G401 (cell line): ENCODE data around the gene GRIK3. TPM values are rescaled to one million over a fixed set of nuclear protein-coding genes. Genes with fewer than 3 reads are reported as not detected.
"Not testable (repeated sequence)": the region's sequence is repeated elsewhere in the genome, so short reads cannot be mapped to it uniquely, and the experiment has no call there.

Experiments used
- DNase-seq: peaks from one replicate; pipeline ENCODE4 v3.0.0-alpha.2; 2015; ENCODE audit warnings: low spot score
- in situ Hi-C: cut with HindIII; loops from 2 replicates; pipeline ENCODE4 v1.10.0; 2016; ENCODE audit warnings: low sequenced_read_pairs, mixed read lengths
- total RNA-seq: library from RNA; depleted of rRNA; stranded (reverse); fragments of >200 nt; shearing (Covaris generic); gene quantifications from 2 replicates; pipeline ENCODE4 v1.2.3, GENCODE V29; 2014

The GRIK3 gene
- total RNA-seq, 1 experiment from 2014 or later = not detected

- no peak for DNase-seq
- in situ Hi-C loops = no loop called here
Measured at GRCh38 chr1:36786425-36786824, 247.9 kb downstream of the GRIK3 start.

- no peak for DNase-seq
- in situ Hi-C loops = no loop called here
Measured at GRCh38 chr1:36784147-36784859, 250.0 kb downstream of the GRIK3 start.

DNA sequence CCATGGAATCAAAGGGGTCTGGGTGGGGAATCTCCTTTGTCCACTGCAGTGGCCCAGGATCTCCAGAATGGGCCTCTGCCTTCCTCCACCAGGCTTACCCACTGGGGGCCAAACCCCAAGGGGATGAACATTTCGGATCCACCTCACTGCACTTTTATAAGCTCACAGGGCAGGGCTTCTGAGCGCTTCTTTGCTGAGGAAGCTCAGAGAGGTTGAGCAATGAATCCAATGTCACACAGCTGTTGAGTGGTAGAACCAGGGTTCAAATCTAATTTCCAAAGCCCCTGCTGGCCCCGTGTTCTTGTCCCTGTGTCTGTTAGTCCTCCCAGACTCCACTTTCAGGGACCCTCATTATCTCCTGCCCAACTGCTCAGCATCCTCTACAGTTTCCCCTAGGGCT, 250.8 kb downstream of the GRIK3 start:
- in situ Hi-C loops = no loop called here
- DNase-seq = no peak

GRCh38 chr1:36782785-36783184, 251.5 kb downstream of the GRIK3 start:
- in situ Hi-C loops = no loop called here
- no peak for DNase-seq

DNA sequence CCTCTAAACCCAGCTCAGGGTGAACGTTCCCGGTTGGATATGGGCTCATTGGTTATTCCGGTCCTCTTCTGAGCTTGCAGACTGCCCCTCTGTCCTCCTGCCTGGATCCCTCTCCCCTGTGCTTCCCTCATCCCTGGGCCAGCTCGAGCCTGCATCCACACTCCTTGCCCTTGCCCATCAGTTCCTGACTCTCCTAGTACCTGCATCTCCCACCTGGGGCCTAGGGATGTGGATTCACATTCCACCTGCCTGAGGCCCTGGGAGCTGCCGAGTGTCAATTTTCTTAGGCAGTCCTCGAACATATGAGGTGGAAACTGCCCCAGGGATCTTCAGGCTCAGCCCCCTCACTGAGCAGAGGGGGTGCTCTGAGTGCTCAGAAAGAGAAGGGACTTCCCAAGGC, 252.2 kb downstream of the GRIK3 start:
- no peak for DNase-seq
- in situ Hi-C loops = no loop called here

GRCh38 chr1:36781098-36781497, 253.2 kb downstream of the GRIK3 start:
- DNase-seq = peak; percentile 69
- in situ Hi-C loops = no loop called here

- no peak for DNase-seq
- in situ Hi-C loops = loop anchor here (5.0 kb wide), 1 partner anchor 84 kb away; no protein-coding TSS in a partner anchor
Measured at GRCh38 chr1:36778740-36779139, 255.6 kb downstream of the GRIK3 start.

- in situ Hi-C loops = loop anchor here (5.0 kb wide), 1 partner anchor 85 kb away; no protein-coding TSS in a partner anchor
- no peak for DNase-seq
Measured at GRCh38 chr1:36776948-36777831, 257.1 kb downstream of the GRIK3 start.

DNA sequence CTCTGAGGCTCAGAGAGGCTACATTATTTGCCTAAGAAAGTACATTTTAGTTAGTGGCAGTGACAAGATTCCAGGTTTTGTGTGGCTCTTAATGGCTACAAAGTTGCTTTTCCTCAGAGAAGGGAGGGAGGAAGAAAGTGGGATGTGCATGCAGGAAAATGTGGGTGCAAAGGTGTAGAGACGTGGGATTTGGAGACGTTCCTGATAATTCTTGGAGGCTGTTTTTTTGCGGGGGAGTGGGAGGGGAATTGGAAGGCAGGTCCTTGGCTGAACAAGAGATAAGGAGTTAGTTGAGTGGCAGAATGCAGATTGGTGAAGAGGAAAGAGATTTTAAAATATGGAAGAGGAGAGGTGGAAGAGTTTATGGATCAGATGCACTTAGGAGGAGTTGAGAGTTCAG, 258.1 kb downstream of the GRIK3 start:
- in situ Hi-C loops = loop anchor here (5.0 kb wide), 1 partner anchor 86 kb away; no protein-coding TSS in a partner anchor
- DNase-seq = no peak

GRCh38 chr1:36775716-36776115, 258.6 kb downstream of the GRIK3 start:
- in situ Hi-C loops = loop anchor here (5.0 kb wide), 1 partner anchor 87 kb away; no protein-coding TSS in a partner anchor
- no peak for DNase-seq

- no peak for DNase-seq
- in situ Hi-C loops = no loop called here
Measured at GRCh38 chr1:36773827-36774541, 260.3 kb downstream of the GRIK3 start.

DNA sequence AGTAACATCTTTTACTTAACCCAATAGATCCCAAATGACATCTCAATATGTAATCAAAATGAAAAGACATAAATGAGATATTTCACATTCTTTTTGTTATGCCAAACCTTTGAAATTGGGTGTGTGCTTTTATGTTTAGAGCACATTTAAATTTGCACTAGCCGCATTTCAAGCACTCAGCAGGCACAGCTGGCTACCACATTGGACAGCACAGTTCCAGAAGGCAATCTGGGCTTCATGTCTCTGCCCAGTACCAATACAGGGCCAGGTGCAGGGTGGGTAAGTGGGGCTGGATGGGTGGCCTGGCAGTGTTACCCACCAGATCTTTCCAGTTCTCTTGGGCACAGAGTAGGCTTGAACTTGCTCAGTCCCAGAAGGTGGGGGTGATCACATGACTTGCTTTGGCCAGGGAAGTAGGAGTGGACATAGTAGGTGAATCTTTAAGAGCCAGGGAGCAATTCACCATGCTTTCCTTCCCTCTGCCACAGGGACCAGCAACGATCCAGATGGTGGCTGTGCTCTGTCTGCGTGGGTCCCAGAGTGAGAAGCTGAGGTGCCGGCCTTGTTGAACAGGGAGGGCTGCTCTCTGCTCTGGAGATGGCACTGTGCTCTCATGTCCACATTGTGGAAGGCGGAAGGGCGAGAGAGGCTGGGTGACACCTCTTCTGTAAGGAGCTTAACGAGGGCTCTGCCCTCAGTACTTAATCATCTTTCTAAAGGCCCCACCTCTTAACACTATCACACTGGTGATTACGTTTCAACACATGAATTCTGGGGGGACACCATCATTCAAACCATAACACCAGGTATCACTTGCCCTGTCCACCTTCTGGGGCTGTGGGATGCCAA, 261.4 kb downstream of the GRIK3 start:
- DNase-seq = no peak
- in situ Hi-C loops = no loop called here

DNA sequence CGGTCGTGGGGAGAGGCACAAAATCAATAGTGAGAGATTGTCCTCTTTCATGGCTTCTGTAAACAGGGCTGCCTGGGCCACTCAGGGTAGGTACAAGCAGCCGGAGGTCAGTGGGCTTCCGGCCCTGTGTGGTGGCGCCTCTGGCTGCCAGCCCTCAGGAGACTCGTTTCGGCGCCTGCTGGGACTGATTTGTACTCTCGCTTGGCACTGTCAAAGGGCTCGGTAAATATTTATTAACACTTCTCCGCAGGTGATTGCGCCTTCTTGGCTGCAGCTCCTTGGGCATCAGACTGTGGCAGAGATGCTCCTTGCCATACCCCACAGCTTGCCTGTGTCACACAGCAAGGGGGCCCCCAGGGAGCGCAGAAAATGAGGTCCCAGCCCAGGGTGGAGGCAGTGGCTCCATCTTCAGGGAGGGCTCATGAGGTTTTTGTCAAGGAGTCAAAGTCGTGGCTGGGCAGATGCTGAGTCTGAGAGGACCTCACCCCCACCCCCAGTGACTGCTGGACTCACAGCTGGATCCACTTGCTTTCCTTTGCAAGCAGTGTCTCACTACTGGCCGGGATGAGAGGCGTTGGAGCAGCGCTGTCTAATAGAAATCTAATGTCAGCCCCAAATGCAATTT, 262.5 kb downstream of the GRIK3 start:
- in situ Hi-C loops = no loop called here
- no peak for DNase-seq

DNA sequence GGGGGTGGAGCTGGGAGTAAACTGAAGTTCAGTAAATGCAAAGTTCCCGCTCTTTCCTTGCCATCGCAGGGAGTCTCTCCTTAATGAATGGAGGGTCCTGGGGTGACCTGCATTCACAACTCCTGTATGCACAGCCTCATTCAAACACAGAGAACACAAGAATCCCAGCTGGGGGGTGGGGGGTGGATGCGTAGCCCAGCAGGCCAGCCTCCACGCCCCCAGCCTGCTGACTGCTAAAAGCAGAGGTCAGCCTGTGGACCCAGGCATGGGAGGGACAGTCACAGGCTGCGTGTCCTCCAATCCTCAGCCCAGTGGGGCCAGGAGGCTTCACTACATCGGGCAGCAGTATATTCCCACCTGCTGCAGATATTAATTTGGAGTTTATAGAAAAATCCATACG, 263.1 kb downstream of the GRIK3 start:
- in situ Hi-C loops = no loop called here
- DNase-seq = no peak

GRCh38 chr1:36769886-36770830, 264.2 kb downstream of the GRIK3 start:
- in situ Hi-C loops = no loop called here
- no peak for DNase-seq

DNA sequence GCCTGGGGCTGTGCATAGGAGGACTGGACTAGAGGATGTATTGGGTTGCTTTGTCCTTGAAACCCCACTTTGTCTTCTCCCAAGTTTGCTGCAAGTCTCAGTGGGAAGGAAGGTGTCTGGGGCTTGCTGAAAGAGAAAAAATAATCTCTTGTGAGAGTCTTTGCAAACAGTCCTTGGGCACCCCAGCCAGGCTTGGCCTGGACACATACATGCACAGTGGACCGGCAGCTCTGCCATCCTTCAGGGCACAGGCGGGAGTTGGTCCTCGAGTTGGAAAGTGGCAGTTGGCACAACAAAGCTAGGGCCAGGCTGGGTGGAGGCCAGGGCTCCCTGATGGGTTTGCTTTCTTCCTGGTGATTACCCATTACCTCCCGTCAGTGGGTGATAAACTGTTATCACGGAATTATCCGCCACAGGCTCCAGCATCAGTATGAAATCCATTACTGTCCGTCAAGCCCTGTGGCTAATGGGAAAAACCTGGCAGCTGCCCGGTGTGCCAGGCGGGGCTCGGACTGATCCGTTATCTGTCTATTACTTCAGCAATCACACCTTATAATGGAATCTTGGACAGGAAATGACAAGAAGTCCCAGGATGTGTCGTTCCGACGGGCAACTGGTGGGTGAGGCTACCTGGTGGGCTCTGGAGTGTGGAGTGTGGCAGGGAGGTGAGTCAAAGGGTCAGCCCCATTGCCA, 265.7 kb downstream of the GRIK3 start:
- in situ Hi-C loops = no loop called here
- DNase-seq = no peak

GRCh38 chr1:36767429-36767828, 266.9 kb downstream of the GRIK3 start:
- in situ Hi-C loops, DNase-seq: not testable (repeated sequence)
